Heart left ventricle (tissue), 16 donors: ENCODE data around the gene C2orf81. TPM values are rescaled to one million over a fixed set of nuclear protein-coding genes. Genes with fewer than 3 reads are reported as not detected.

Source experiments
- ATAC-seq, 4 donors: fragments of 200-7000 bp; cut with Tn5 transposase; one replicate each; pipeline ENCODE4 v1.9.1; 2020 to 2022; ENCODE audit warnings: moderate library complexity in 4 of 4, mild to moderate bottlenecking in 3 of 4, moderate number of reproducible peaks in 1 of 4
- DNase-seq, 5 donors: peaks; one replicate each; pipeline ENCODE4 v3.0.0-alpha.2; 2020
- H3K27ac ChIP-seq, 12 donors: fragments of 200-600 bp; sonication (generic) in 4 of 12; one replicate each; pipeline versions ENCODE4 v1.5.0 to v1.8.0; 2016 to 2022; ENCODE audit warnings: mild to moderate bottlenecking in 2 of 12
- H3K27me3 ChIP-seq, 9 donors: fragments of 200-600 bp; sonication (generic) in 2 of 9; one replicate each; pipeline versions ENCODE4 v1.5.1 to v1.8.0; 2016 to 2022; ENCODE audit warnings: mild to moderate bottlenecking in 3 of 9
- H3K36me3 ChIP-seq, 9 donors: fragments of 200-600 bp; sonication (generic) in 2 of 9; one replicate each; pipeline versions ENCODE4 v1.5.0 to v1.8.0; 2018 to 2022; ENCODE audit warnings: mild to moderate bottlenecking in 2 of 9
- H3K4me1 ChIP-seq, 12 donors: fragments of 200-600 bp; sonication (generic) in 4 of 12; one replicate each; pipeline versions ENCODE4 v1.5.0 to v1.8.0; 2016 to 2022; ENCODE audit warnings: mild to moderate bottlenecking in 3 of 12
- H3K4me3 ChIP-seq, 12 donors: fragments of 200-600 bp; sonication (generic) in 4 of 12; one replicate each; pipeline versions ENCODE4 v1.5.0 to v1.8.0; 2017 to 2022; ENCODE audit warnings: mild to moderate bottlenecking in 9 of 12, moderate library complexity in 4 of 12
- H3K9me3 ChIP-seq, 12 donors: fragments of 200-600 bp; sonication (generic) in 4 of 12; one replicate each; pipeline versions ENCODE4 v1.5.0 to v1.8.0; 2016 to 2022; ENCODE audit warnings: mild to moderate bottlenecking in 1 of 12
- CTCF ChIP-seq, 12 donors: fragments of 200-600 bp; sonication (generic) in 4 of 12; IDR thresholded peaks; one replicate each; pipeline versions ENCODE4 v1.5.0 to v1.8.0; 2018 to 2022; ENCODE audit warnings: antibody characterized with exemption in 12 of 12, mild to moderate bottlenecking in 5 of 12
- POLR2A ChIP-seq, 2 donors: fragments of 450-650 bp; IDR thresholded peaks; one replicate each; pipeline ENCODE4 v1.6.1; 2017; ENCODE audit warnings: antibody characterized with exemption in 2 of 2, mild to moderate bottlenecking in 2 of 2, moderate library complexity in 2 of 2
- whole genome bisulfite sequencing, 4 donors: extraction: QIAGEN DNeasy Blood & Tissue Kit in 2 of 4; methylation state at CpG; one replicate each; pipeline versions ENCODE4 v1.1.5 to v1.1.7; 2013 to 2018; 5-methylcytosine and 5-hydroxymethylcytosine counted together
- intact Hi-C, 10 donors: fragments of 100-400 bp; cut with DNase I; formaldehyde crosslinking; loops; one replicate each; pipeline versions ENCODE4 v1.11.1 to v1.14.2; 2022
- polyA plus RNA-seq, 2 donors: library from polyadenylated mRNA; stranded (reverse); fragments of 200-250 nt; gene quantifications; one replicate each; pipeline ENCODE4 v1.2.3, GENCODE V29; 2013
- total RNA-seq, 9 donors: library from RNA; depleted of rRNA in 2 of 9; stranded (reverse); fragments of >200 nt in 2 of 9; fragmentation: NEBNext Ultra II Directional in 3 of 9; extraction: Animal tissue kit (Norgen Biotek cat#: 25700) in 3 of 9; gene quantifications; one replicate each; pipeline versions ENCODE4 v1.1.0 to v1.2.4, GENCODE V29; 2016 to 2023
- donor health status: ischemic (EF 13 %, LVEDD 7.1; RV severe dilation, severe dysfunction).
- donor health status: healthy with polysubstance abuse.
- donor health status: DM: no; HTN: yes; CAD: no.
- donor health status: DM: no; HTN: no; CAD: no.
- donor health status: ischemic (EF 25% LVEDD 6.9; RV normal size, moderate dysfunction).
- donor health status: ischemic (EF 25% LVEDD 5.7; RV mildly dilated, moderate dysfunction).
- donor health status: healthy.
- donor health status: DM: yes; HTN: yes; CAD: no.
- donor health status: ischemic (EF 35%, LVEDD 5.7; RV mildly dilated, moderate dysfunction).
- donor health status: nonischemic (EF 11% LVEDD 7.7; RV severe dilation, severe dysfunction).
- donor health status: DM: yes; HTN: yes; CAD: no.
- donor health status: PGD.
- donor health status: ischemic (EF 29% LVEDD 5.4; RV normal size, mild dysfunction).
- donor health status: nonischemic (EF 23%, LVEDD 6.1; RV moderate dilation, normal function).

C2orf81 gene
- total and polyA plus RNA-seq, 11 donors, result 0.48 to 2.3 (median 0.86) TPM

GRCh38 chr2:74436111-74436805 is 14.8 kb upstream of the C2orf81 start:
- H3K4me1 ChIP-seq, result peaks cover 0 to 50% (median 26%) of the 10 kb centered on the region in 12 donors

DNA sequence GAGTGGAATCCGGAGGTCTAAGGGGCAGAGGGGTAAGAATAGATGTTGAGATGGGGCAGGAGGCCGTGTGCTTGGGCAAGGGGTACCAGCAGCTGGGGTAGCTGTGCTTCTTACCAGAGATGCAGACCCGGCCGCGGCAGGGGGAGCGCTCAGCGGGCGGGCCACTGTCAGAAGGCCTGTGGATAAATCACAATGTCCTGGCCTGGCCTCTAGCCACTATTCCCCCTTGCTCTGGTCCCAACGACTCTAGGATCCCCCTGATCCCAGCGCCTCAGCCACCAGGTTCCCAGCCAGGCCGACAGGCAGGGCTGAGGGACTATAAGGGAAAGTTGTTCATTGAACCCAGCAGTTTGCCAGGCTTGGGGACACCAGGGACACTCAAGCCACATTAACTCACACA is 9.1 kb upstream of the C2orf81 start:
- Histone ChIP-seq H3K9me3 (no peaks in the 10 kb centered on the region), H3K27ac (no peak overlapping the region), H3K27me3 (no peaks in the 10 kb centered on the region), H3K36me3 (peaks cover 0 to 75% (median 68%) of the 10 kb centered on the region in 9 donors), H3K4me3 (no peak overlapping the region), H3K4me1 (peaks cover 0 to 1% (median 0%) of the 10 kb centered on the region in 12 donors)
- 90 to 93% (median 91%) methylated on average over 11 of the region's 11 CpGs for WGBS, 4 donors
- DNase-seq (no peak), ATAC-seq (no peak)
- TF ChIP-seq CTCF (IDR thresholded peaks at IDR 0.05), result no peak
- intact Hi-C loops, result no loop called here

More at GRCh38 chr2:74436111-74436805, 14.8 kb upstream of the C2orf81 start:
- H3K36me3 ChIP-seq, result peaks cover 0 to 23% (median 12%) of the 10 kb centered on the region in 9 donors
- peaks cover 0 to 20% (median 0%) of the 10 kb centered on the region in 9 donors for H3K27me3 ChIP-seq
- DNase-seq (no peak), ATAC-seq (no peak)
- H3K9me3 ChIP-seq, result no peaks in the 10 kb centered on the region
- H3K27ac ChIP-seq, result peak overlapping the region in 8 of 12 donors; percentile 9 to 55 (median 23)
- intact Hi-C loops, result no loop called here
- WGBS, 4 donors, result 68 to 90% (median 72%) methylated on average over 13 to 43 of the region's 43 CpGs
- no peak for TF ChIP-seq POLR2A (IDR thresholded peaks at IDR 0.05)
- no peak for TF ChIP-seq CTCF (IDR thresholded peaks at IDR 0.05)
- peak overlapping the region in 9 of 12 donors; percentile 5 to 46 (median 25) for H3K4me3 ChIP-seq

GRCh38 chr2:74429487-74430451 is 8.3 kb upstream of the C2orf81 start:
- H3K9me3 ChIP-seq, result no peaks in the 10 kb centered on the region
- H3K36me3 ChIP-seq, result peaks cover 0 to 78% (median 68%) of the 10 kb centered on the region in 9 donors
- H3K4me1 ChIP-seq, result no peaks in the 10 kb centered on the region
- intact Hi-C loops, result no loop called here
- no peak overlapping the region for H3K27ac ChIP-seq
- DNase-seq (no peak), ATAC-seq (no peak)
- WGBS, 4 donors, result 91 to 94% (median 92%) methylated on average over 15 to 18 of the region's 18 CpGs
- H3K27me3 ChIP-seq, result no peaks in the 10 kb centered on the region
- no peak overlapping the region for H3K4me3 ChIP-seq
- TF ChIP-seq CTCF (IDR thresholded peaks at IDR 0.05) (no peak), POLR2A (IDR thresholded peaks at IDR 0.05) (no peak)

DNA sequence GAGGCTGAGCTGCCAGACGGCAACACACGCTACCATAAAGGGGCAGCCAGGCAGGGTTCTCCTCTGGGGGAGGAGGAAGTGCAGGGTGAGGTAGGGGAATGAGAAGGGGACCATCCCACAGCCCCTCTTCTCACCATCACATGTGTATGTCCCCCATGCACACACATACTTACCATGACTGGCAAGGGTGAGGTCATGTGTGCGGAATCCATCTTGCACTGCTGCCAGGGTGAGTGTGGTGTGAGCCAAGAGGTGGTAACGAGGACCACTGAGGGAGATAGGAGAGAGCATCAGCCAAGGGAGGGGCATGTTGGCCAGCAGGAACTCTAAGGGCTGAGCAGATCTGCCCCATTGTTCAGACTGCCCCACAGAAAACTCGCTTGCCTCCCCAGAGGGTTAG is 7.3 kb upstream of the C2orf81 start:
- Histone ChIP-seq H3K27ac (no peak overlapping the region), H3K36me3 (peaks cover 0 to 79% (median 67%) of the 10 kb centered on the region in 9 donors), H3K9me3 (no peaks in the 10 kb centered on the region), H3K4me1 (no peaks in the 10 kb centered on the region), H3K4me3 (no peak overlapping the region), H3K27me3 (no peaks in the 10 kb centered on the region)
- DNase-seq (no peak), ATAC-seq (no peak)
- intact Hi-C loops, result no loop called here
- WGBS, 4 donors, result 70 to 81% (median 74%) methylated on average over 5 of the region's 5 CpGs
- no peak for TF ChIP-seq POLR2A (IDR thresholded peaks at IDR 0.05)
- TF ChIP-seq CTCF (IDR thresholded peaks at IDR 0.05), result no peak
